HCT116 (cell line): Measurements from ENCODE around the gene HBG2. TPM values are rescaled to one million over a fixed set of nuclear protein-coding genes. Genes with fewer than 3 reads are reported as not detected.

Source experiments
- ATAC-seq: fragments of 200-7000 bp; cut with Tn5 transposase; 2 replicates; pipeline ENCODE4 v1.9.1; 2020; ENCODE audit warnings: mild to moderate bottlenecking, moderate library complexity
- BruUV-seq: library from RNA; stranded (reverse); fragments of 400-500 nt; replicated peaks from 2 replicates; lab custom pipeline; 2021; lab: Mats Ljungman, UMichigan
- CTCF ChIA-PET: fragments of 300-600 bp; sonication (Branson Sonifier 250); formaldehyde crosslinking; loops from one replicate; lab custom pipeline; 2021; ENCODE audit warnings: antibody characterized with exemption; lab: Charles Lee
- POLR2A ChIA-PET: fragments of 300-600, 350-600 bp; sonication (Branson Sonifier 250); formaldehyde crosslinking; loops from one replicate; lab custom pipeline; 2021; ENCODE audit warnings: antibody characterized with exemption; lab: Charles Lee
- RAD21 ChIA-PET, 2 experiments: fragments of 300-600 bp; sonication (Branson Sonifier 250); formaldehyde crosslinking; loops; one replicate each; lab custom pipeline; 2023; ENCODE audit warnings: low total read pairs in 2 of 2; ENCODE audit not compliant: uncharacterized antibody in 2 of 2, unreplicated experiment in 2 of 2, low non-redundant PET in 1 of 2; lab: Charles Lee
- DNase-seq: peaks from one replicate; pipeline ENCODE4 v3.0.0-alpha.2; 2010; ENCODE audit warnings: low read depth, low spot score
- H2AFZ ChIP-seq: fragments of 200-600 bp; shearing (Covaris generic), sonication (generic); 2 replicates; pipeline ENCODE4 v1.6.1; 2017; ENCODE audit warnings: low read depth, mixed run types, mixed read lengths, antibody characterized with exemption, low read length; ENCODE audit not compliant: poor library complexity, severe bottlenecking
- H3K27ac ChIP-seq: 2 replicates; pipeline ENCODE4 v1.5.1; 2012; ENCODE audit warnings: low read depth, low read length
- H3K27me3 ChIP-seq: fragments of 200-600 bp; sonication (generic); 2 replicates; pipeline ENCODE4 v1.6.1; 2016; ENCODE audit warnings: mixed run types, low read length, mixed read lengths; ENCODE audit not compliant: insufficient read depth
- H3K36me3 ChIP-seq, 2 experiments: fragments of 200-500 bp in 1 of 2; fragments of 200-600 bp in 1 of 2; sonication (Bioruptor generic) in 1 of 2; sonication (generic) in 1 of 2; 2 replicates each; pipeline versions ENCODE4 v1.5.1 to v1.6.1; 2014 to 2016; ENCODE audit warnings: low read length in 2 of 2, inconsistent platforms in 1 of 2, mixed read lengths in 1 of 2, mixed run types in 1 of 2; ENCODE audit not compliant: insufficient read depth in 2 of 2, control insufficient read depth in 1 of 2
- H3K4me1 ChIP-seq, 2 experiments: fragments of 200-600 bp in 1 of 2; sonication (generic) in 1 of 2; 2 replicates each; pipeline versions ENCODE4 v1.5.1 to v1.6.1; 2012 to 2017; ENCODE audit warnings: low read length in 2 of 2, inconsistent platforms in 1 of 2, mild to moderate bottlenecking in 1 of 2, mixed read lengths in 1 of 2, mixed run types in 1 of 2, moderate library complexity in 1 of 2; ENCODE audit not compliant: insufficient read depth in 2 of 2, control insufficient read depth in 1 of 2
- H3K4me2 ChIP-seq: fragments of 200-600 bp; sonication (generic); 2 replicates; pipeline ENCODE4 v1.6.1; 2017; ENCODE audit warnings: mixed run types, low read length, mixed read lengths
- H3K4me3 ChIP-seq, 2 experiments: fragments of 200-600 bp in 1 of 2; sonication (generic) in 1 of 2; replicated peaks in 1 of 2; 2 replicates each; pipeline ENCODE4 v1.5.1; 2011 to 2016; ENCODE audit warnings: low read length in 2 of 2, control low read depth in 1 of 2, low read depth in 1 of 2, mild to moderate bottlenecking in 1 of 2, mixed read lengths in 1 of 2, mixed run types in 1 of 2
- H3K79me2 ChIP-seq: fragments of 200-600 bp; sonication (generic); 2 replicates; pipeline ENCODE4 v1.6.1; 2017; ENCODE audit warnings: mild to moderate bottlenecking, mixed run types, low read length, moderate library complexity, mixed read lengths; ENCODE audit not compliant: insufficient read depth
- H3K9ac ChIP-seq: fragments of 200-600 bp; sonication (generic); 2 replicates; pipeline ENCODE4 v1.6.1; 2016; ENCODE audit warnings: low read length, mixed read lengths
- H3K9me2 ChIP-seq: fragments of 200-600 bp; sonication (generic), shearing (Covaris generic); 2 replicates; pipeline ENCODE4 v1.6.1; 2017; ENCODE audit warnings: mixed run types, mild to moderate bottlenecking, moderate library complexity; ENCODE audit not compliant: insufficient read depth
- H3K9me3 ChIP-seq, 2 experiments: fragments of 200-500 bp in 1 of 2; fragments of 200-600 bp in 1 of 2; sonication (Bioruptor generic) in 1 of 2; sonication (generic) in 1 of 2; 2 replicates each; pipeline ENCODE4 v1.6.1; 2014 to 2017; ENCODE audit warnings: low read length in 2 of 2, mixed read lengths in 2 of 2, inconsistent platforms in 1 of 2, low read depth in 1 of 2, mild to moderate bottlenecking in 1 of 2, mixed run types in 1 of 2, moderate library complexity in 1 of 2; ENCODE audit not compliant: control insufficient read depth in 1 of 2, insufficient read depth in 1 of 2
- H4K20me1 ChIP-seq: fragments of 200-600 bp; sonication (generic), shearing (Covaris generic); 2 replicates; pipeline ENCODE4 v1.6.1; 2017; ENCODE audit warnings: mixed run types, mild to moderate bottlenecking, moderate library complexity; ENCODE audit not compliant: insufficient read depth
- ATF3 ChIP-seq: IDR thresholded peaks from 2 replicates; pipeline ENCODE4 v1.6.1; 2012
- CBX3 ChIP-seq: IDR thresholded peaks from 2 replicates; pipeline ENCODE4 v1.6.1; 2012; ENCODE audit warnings: low read depth
- CEBPB ChIP-seq: IDR thresholded peaks from 2 replicates; pipeline ENCODE4 v1.6.1; 2012; ENCODE audit warnings: low read depth
- EGR1 ChIP-seq: IDR thresholded peaks from 2 replicates; pipeline ENCODE4 v1.6.1; 2012; ENCODE audit warnings: low read depth
- EZH2 ChIP-seq: fragments of 200-600 bp; sonication (generic); IDR thresholded peaks from 2 replicates; pipeline ENCODE4 v1.6.1; 2017; ENCODE audit warnings: antibody characterized with exemption, mixed run types
- FOSL1 ChIP-seq: IDR thresholded peaks from 2 replicates; pipeline ENCODE4 v1.6.1; 2012; ENCODE audit warnings: low read depth
- JUND ChIP-seq: IDR thresholded peaks from 2 replicates; pipeline ENCODE4 v1.6.1; 2012
- POLR2A ChIP-seq: IDR thresholded peaks from 2 replicates; pipeline ENCODE4 v1.7.0; 2011; ENCODE audit warnings: borderline replicate concordance; ENCODE audit not compliant: insufficient read depth, insufficient read length; ENCODE audit errors: extremely low read depth
- POLR2AphosphoS5 ChIP-seq: IDR thresholded peaks from 2 replicates; pipeline ENCODE4 v1.6.1; 2011; ENCODE audit warnings: mild to moderate bottlenecking, low read depth, low read length, moderate library complexity
- RAD21 ChIP-seq: IDR thresholded peaks from 2 replicates; pipeline ENCODE4 v1.6.1; 2012; ENCODE audit warnings: low read depth, mild to moderate bottlenecking
- REST ChIP-seq: IDR thresholded peaks from 2 replicates; pipeline ENCODE4 v1.6.1; 2012; ENCODE audit warnings: low read depth
- SIN3A ChIP-seq: IDR thresholded peaks from 2 replicates; pipeline ENCODE4 v1.6.1; 2012; ENCODE audit warnings: low read depth
- SP1 ChIP-seq: IDR thresholded peaks from 2 replicates; pipeline ENCODE4 v1.6.1; 2012; ENCODE audit warnings: low read depth
- SRF ChIP-seq: IDR thresholded peaks from 2 replicates; pipeline ENCODE4 v1.6.1; 2012; ENCODE audit warnings: low read depth
- TCF7L2 ChIP-seq: IDR thresholded peaks from 2 replicates; pipeline ENCODE4 v1.7.0; 2011; ENCODE audit warnings: borderline replicate concordance, inconsistent platforms; ENCODE audit not compliant: insufficient read depth, insufficient read length; ENCODE audit errors: extremely low read depth
- ZBTB33 ChIP-seq: IDR thresholded peaks from 2 replicates; pipeline ENCODE4 v1.6.1; 2011; ENCODE audit warnings: mild to moderate bottlenecking, low read length, moderate library complexity; ENCODE audit not compliant: insufficient replicate concordance; ENCODE audit errors: extremely low read depth
- ZFX ChIP-seq: fragments of 450-650 bp; IDR thresholded peaks from 2 replicates; pipeline ENCODE4 v1.6.1; 2017
- ZNF274 ChIP-seq: fragments of 200-500 bp; sonication (Bioruptor generic); IDR thresholded peaks from 2 replicates; pipeline ENCODE4 v1.6.1; 2014; ENCODE audit warnings: mild to moderate bottlenecking, low read depth, low read length, inconsistent platforms
- intact Hi-C: fragments of 100-400 bp; cut with micrococcal nuclease; formaldehyde crosslinking; loops from 2 replicates; pipeline ENCODE4 v1.10.0; 2022
- total RNA-seq: library from RNA; stranded (reverse); gene quantifications from one replicate; pipeline ENCODE4 v1.2.1, GENCODE V29; 2021; ENCODE audit not compliant: unreplicated experiment
- TF ChIP-seq, protein P1 (sequence below), 3 experiments: fragments of 200-600 bp in 1 of 3; sonication (generic) in 1 of 3; IDR thresholded peaks in 2 of 3; conservative IDR thresholded peaks in 1 of 3; 2 replicates each; pipeline ENCODE4 v1.5.1; 2012 to 2017; ENCODE audit warnings: low read depth in 2 of 3, low read length in 2 of 3, antibody characterized with exemption in 1 of 3, borderline replicate concordance in 1 of 3, control low read depth in 1 of 3, mild to moderate bottlenecking in 1 of 3, mixed read lengths in 1 of 3, mixed run types in 1 of 3, moderate library complexity in 1 of 3; ENCODE audit not compliant: insufficient read depth in 1 of 3

The HBG2 gene
- total RNA-seq, 1 experiment from 2014 or later: 48.1 TPM

- Histone ChIP-seq H3K79me2 (no peaks in the 10 kb centered on the region), H3K9me2 (no peaks in the 10 kb centered on the region), H3K36me3 (peaks cover 7 to 26% of the 10 kb centered on the region in 2 experiments; a peak in 2 of 4 replicates), H3K27me3 (no peaks in the 10 kb centered on the region), H3K9me3 (no peaks in the 10 kb centered on the region), H3K27ac (no peak overlapping the region), H3K9ac (no peak overlapping the region), H3K4me1 (no peaks in the 10 kb centered on the region), H4K20me1 (no peaks in the 10 kb centered on the region), H3K4me3 (no peak overlapping the region), H3K4me2 (no peak overlapping the region), H2AFZ (no peak overlapping the region)
- no peak for ATAC-seq
- no peak for DNase-seq
- CTCF ChIA-PET: no interaction called here
- RAD21 ChIA-PET: no interaction called here
- BruUV-seq: no TSS peak
- intact Hi-C loops: no loop called here
- TF ChIP-seq RAD21: no peak
- TF ChIP-seq TCF7L2: no peak
- no peak for TF ChIP-seq ZFX
- TF ChIP-seq ZBTB33: no peak
- no peak for TF ChIP-seq FOSL1
- TF ChIP-seq REST: no peak
- no peak for TF ChIP-seq ATF3
- no peak for TF ChIP-seq JUND
- TF ChIP-seq SP1: no peak
- no peak for TF ChIP-seq SIN3A
- no peak for TF ChIP-seq POLR2AphosphoS5
- no peak for TF ChIP-seq CEBPB
- TF ChIP-seq CBX3: no peak
- TF ChIP-seq EGR1: no peak
- no peak for TF ChIP-seq POLR2A
- no peak for TF ChIP-seq SRF
- TF ChIP-seq EZH2: no peak
- TF ChIP-seq ZNF274: no peak
- TF ChIP-seq, protein P1, sequence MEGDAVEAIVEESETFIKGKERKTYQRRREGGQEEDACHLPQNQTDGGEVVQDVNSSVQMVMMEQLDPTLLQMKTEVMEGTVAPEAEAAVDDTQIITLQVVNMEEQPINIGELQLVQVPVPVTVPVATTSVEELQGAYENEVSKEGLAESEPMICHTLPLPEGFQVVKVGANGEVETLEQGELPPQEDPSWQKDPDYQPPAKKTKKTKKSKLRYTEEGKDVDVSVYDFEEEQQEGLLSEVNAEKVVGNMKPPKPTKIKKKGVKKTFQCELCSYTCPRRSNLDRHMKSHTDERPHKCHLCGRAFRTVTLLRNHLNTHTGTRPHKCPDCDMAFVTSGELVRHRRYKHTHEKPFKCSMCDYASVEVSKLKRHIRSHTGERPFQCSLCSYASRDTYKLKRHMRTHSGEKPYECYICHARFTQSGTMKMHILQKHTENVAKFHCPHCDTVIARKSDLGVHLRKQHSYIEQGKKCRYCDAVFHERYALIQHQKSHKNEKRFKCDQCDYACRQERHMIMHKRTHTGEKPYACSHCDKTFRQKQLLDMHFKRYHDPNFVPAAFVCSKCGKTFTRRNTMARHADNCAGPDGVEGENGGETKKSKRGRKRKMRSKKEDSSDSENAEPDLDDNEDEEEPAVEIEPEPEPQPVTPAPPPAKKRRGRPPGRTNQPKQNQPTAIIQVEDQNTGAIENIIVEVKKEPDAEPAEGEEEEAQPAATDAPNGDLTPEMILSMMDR (IDR thresholded peaks at IDR 0.05 in 2 of 3, conservative IDR thresholded peaks at IDR 0.05 in 1 of 3; ENCODE audit: borderline replicate concordance in 1 of 3, insufficient read depth in 1 of 3, low read depth in 2 of 3, low read length in 2 of 3): no peak
- POLR2A ChIA-PET: no interaction called here
Observed at GRCh38 chr11:5300251-5300650, 45.7 kb upstream of the HBG2 start.
